B cell (primary cell): ENCODE results near the gene SLC7A5. TPM values are rescaled to one million over a fixed set of nuclear protein-coding genes. Genes with fewer than 3 reads are reported as not detected.
"Not testable (repeated sequence)": the region's sequence is repeated elsewhere in the genome, so short reads cannot be mapped to it uniquely, and the experiment has no call there.

ENCODE experiments used
- ATAC-seq: fragments of 200-7000 bp; cut with Tn5 transposase; one replicate; pipeline ENCODE4 v1.10.0; 2021; ENCODE audit warnings: low read depth, mild to moderate bottlenecking, moderate number of reproducible peaks, moderate library complexity
- CTCF ChIA-PET: fragments of 350-600 bp; sonication (Branson Sonifier 250); formaldehyde crosslinking; loops from one replicate; lab custom pipeline; 2021; ENCODE audit warnings: antibody characterized with exemption, inconsistent platforms; lab: Charles Lee
- POLR2A ChIA-PET: fragments of 350-600 bp; sonication (Branson Sonifier 250); formaldehyde crosslinking; loops from one replicate; lab custom pipeline; 2021; ENCODE audit warnings: antibody characterized with exemption; lab: Charles Lee
- DNase-seq: peaks from one replicate; pipeline ENCODE4 v3.0.0; 2013
- H2AFZ ChIP-seq: 2 replicates; pipeline ENCODE4 v1.6.1; 2012; ENCODE audit warnings: mild to moderate bottlenecking, low read depth, low read length; ENCODE audit not compliant: insufficient read depth, poor library complexity, severe bottlenecking
- H3K27ac ChIP-seq, 2 donors: 1 replicate in 1 of 2; 2 replicates in 1 of 2; pipeline ENCODE4 v1.5.1; 2012 to 2013; ENCODE audit warnings: low read length in 2 of 2, mild to moderate bottlenecking in 2 of 2, moderate library complexity in 1 of 2
- H3K27me3 ChIP-seq, 4 experiments: fragments of 200-600 bp in 1 of 4; sonication (generic) in 1 of 4; replicated peaks in 1 of 4; 1 replicate in 2 of 4; 2 replicates in 2 of 4; pipeline versions ENCODE4 v1.6.1 to v1.7.0; 2013 to 2016; ENCODE audit warnings: low read length in 3 of 4, mild to moderate bottlenecking in 2 of 4, mixed read lengths in 1 of 4, moderate library complexity in 1 of 4; ENCODE audit not compliant: insufficient read depth in 4 of 4, control insufficient read depth in 3 of 4; ENCODE audit errors: control extremely low read depth in 1 of 4
- H3K36me3 ChIP-seq, 2 experiments: replicated peaks in 1 of 2; 1 replicate in 1 of 2; 2 replicates in 1 of 2; pipeline versions ENCODE4 v1.6.1 to v1.7.1; 2013; ENCODE audit warnings: low read length in 1 of 2; ENCODE audit not compliant: insufficient read depth in 2 of 2, control insufficient read depth in 1 of 2; ENCODE audit errors: control extremely low read depth in 1 of 2, extremely low read depth in 1 of 2
- H3K4me1 ChIP-seq, 2 donors: fragments of 200-600 bp in 1 of 2; sonication (generic) in 1 of 2; 1 replicate in 1 of 2; 2 replicates in 1 of 2; pipeline versions ENCODE4 v1.5.1 to v1.6.1; 2013 to 2017; ENCODE audit warnings: low read length in 2 of 2; ENCODE audit not compliant: control insufficient read depth in 2 of 2, insufficient read depth in 2 of 2
- H3K4me2 ChIP-seq: replicated peaks from 2 replicates; pipeline ENCODE3; 2012; ENCODE audit warnings: mild to moderate bottlenecking, low read depth, low read length; ENCODE audit not compliant: poor library complexity, severe bottlenecking
- H3K4me3 ChIP-seq, 5 experiments: fragments of 200-600 bp in 1 of 5; sonication (generic) in 1 of 5; 1 replicate in 3 of 5; 2 replicates in 2 of 5; pipeline versions ENCODE4 v1.5.1 to v1.7.0; 2011 to 2016; ENCODE audit warnings: low read length in 4 of 5, mild to moderate bottlenecking in 4 of 5, low read depth in 2 of 5, control low read depth in 1 of 5, moderate library complexity in 1 of 5; ENCODE audit not compliant: insufficient read depth in 1 of 5; ENCODE audit errors: control extremely low read depth in 1 of 5, extremely low read depth in 1 of 5
- H3K79me2 ChIP-seq: fragments of 200-600 bp; sonication (generic); one replicate; pipeline ENCODE4 v1.6.0; 2016; ENCODE audit warnings: low read length; ENCODE audit not compliant: control insufficient read depth, insufficient read depth
- H3K9ac ChIP-seq: fragments of 200-600 bp; sonication (generic); 2 replicates; pipeline ENCODE4 v1.6.1; 2017; ENCODE audit warnings: mild to moderate bottlenecking, low read length, moderate library complexity
- H3K9me3 ChIP-seq, 3 donors: one replicate each; pipeline versions ENCODE4 v1.6.1 to v1.7.1; 2013; ENCODE audit warnings: low read length in 2 of 3; ENCODE audit not compliant: control insufficient read depth in 2 of 3, insufficient read depth in 1 of 3; ENCODE audit errors: control extremely low read depth in 1 of 3
- H4K20me1 ChIP-seq: 2 replicates; pipeline ENCODE4 v1.6.0; 2012; ENCODE audit warnings: mild to moderate bottlenecking, low read length; ENCODE audit not compliant: insufficient read depth, control insufficient read depth, poor library complexity, severe bottlenecking
- H3K27ac Mint-ChIP-seq: one replicate; pipeline ENCODE4 v1.8.0; 2021; ENCODE audit warnings: mixed read lengths
- H3K27me3 Mint-ChIP-seq: one replicate; pipeline ENCODE4 v1.8.0; 2021; ENCODE audit warnings: mixed read lengths
- H3K4me1 Mint-ChIP-seq: one replicate; pipeline ENCODE4 v1.8.0; 2021; ENCODE audit warnings: mixed read lengths
- H3K4me3 Mint-ChIP-seq: one replicate; pipeline ENCODE4 v1.8.0; 2021; ENCODE audit warnings: mixed read lengths
- H3K9me3 Mint-ChIP-seq: one replicate; pipeline ENCODE4 v1.8.0; 2022; ENCODE audit warnings: mixed read lengths; ENCODE audit not compliant: insufficient read depth
- CTCF ChIP-seq: fragments of 200-600 bp; IDR thresholded peaks from one replicate; pipeline ENCODE4 v1.8.0; 2022; ENCODE audit warnings: antibody characterized with exemption, mild to moderate bottlenecking
- EZH2 ChIP-seq: IDR thresholded peaks from 2 replicates; pipeline ENCODE4 v1.6.1; 2012; ENCODE audit warnings: borderline replicate concordance, low read depth, mild to moderate bottlenecking, moderate library complexity, low read length; ENCODE audit not compliant: insufficient read depth, poor library complexity, severe bottlenecking
- WGBS: methylation state at CpG from one replicate; pipeline ENCODE4 v1.1.5; 2013; ENCODE audit warnings: missing lambda C conversion rate; ENCODE audit not compliant: insufficient coverage; 5-methylcytosine and 5-hydroxymethylcytosine counted together
- intact Hi-C: fragments of 100-400 bp; cut with micrococcal nuclease; formaldehyde crosslinking; loops from one replicate; pipeline ENCODE4 v1.10.0; 2022
- polyA plus RNA-seq: library from polyadenylated mRNA; depleted of rRNA; stranded (reverse); fragments of >200 nt; gene quantifications from 2 replicates; pipeline ENCODE4 v1.2.3, GENCODE V29; 2012
- total RNA-seq, 2 donors: library from RNA; stranded (reverse); fragments of 120-200 nt in 1 of 2; gene quantifications; 1 replicate in 1 of 2; 2 replicates in 1 of 2; pipeline versions ENCODE4 v1.2.3 to v1.2.4, GENCODE V29; 2013 to 2022

The SLC7A5 gene
- total and polyA plus RNA-seq, 2 donors (not counting 1 experiment from before 2014, with no cell fraction given): 2.5 to 20.9 TPM

- H3K79me2 ChIP-seq: no peaks in the 10 kb centered on the region
- no peak overlapping the region for H3K4me2 ChIP-seq
- no peak for DNase-seq
- H3K27me3 ChIP-seq: no peaks in the 10 kb centered on the region
- H3K4me3 ChIP-seq: no peak overlapping the region
- intact Hi-C loops: no loop called here
- peaks cover 3% of the 10 kb centered on the region for H3K27me3 Mint-ChIP-seq
- H3K9me3 Mint-ChIP-seq: no peaks in the 10 kb centered on the region
- no peak overlapping the region for H3K27ac Mint-ChIP-seq
- H3K4me3 Mint-ChIP-seq: no peak overlapping the region
- H3K9ac ChIP-seq: no peak overlapping the region
- ChIA-PET CTCF (interaction anchor here (0.6 to 2.5 kb wide), 4 partner anchors 10 to 48 kb away, joined by 3 to 11 read pairs (median 4); no protein-coding TSS in a partner anchor), POLR2A (no interaction called here)
- no peaks in the 10 kb centered on the region for H3K36me3 ChIP-seq
- 91% methylated on average over 19 of the region's 28 CpGs for WGBS
- TF ChIP-seq CTCF: no peak
- TF ChIP-seq EZH2: no peak
- no peaks in the 10 kb centered on the region for H3K9me3 ChIP-seq
- H3K27ac ChIP-seq: no peak overlapping the region
- ATAC-seq: no peak
- no peaks in the 10 kb centered on the region for H4K20me1 ChIP-seq
- H2AFZ ChIP-seq: no peak overlapping the region
- peaks cover 7% of the 10 kb centered on the region for H3K4me1 Mint-ChIP-seq
- H3K4me1 ChIP-seq: peaks cover 0 to 6% of the 10 kb centered on the region in 2 donors
Observed at GRCh38 chr16:87826798-87827587, 42.3 kb downstream of the SLC7A5 start.

GRCh38 chr16:87826407-87826797 is 42.9 kb downstream of the SLC7A5 start:
- H4K20me1 ChIP-seq, H3K9me3 ChIP-seq, H3K9me3 Mint-ChIP-seq, H3K79me2 ChIP-seq, intact Hi-C loops, H3K4me3 Mint-ChIP-seq, ATAC-seq, H2AFZ ChIP-seq, H3K27ac ChIP-seq, H3K36me3 ChIP-seq, POLR2A ChIA-PET, H3K4me1 ChIP-seq, H3K4me2 ChIP-seq, H3K27me3 Mint-ChIP-seq, H3K4me3 ChIP-seq, H3K27me3 ChIP-seq, H3K9ac ChIP-seq, CTCF ChIA-PET, H3K27ac Mint-ChIP-seq, DNase-seq, H3K4me1 Mint-ChIP-seq: not testable (repeated sequence)
- 60% methylated on average over 4 of the region's 4 CpGs for WGBS

GRCh38 chr16:87825842-87826120 is 43.5 kb downstream of the SLC7A5 start:
- POLR2A ChIA-PET: not testable (repeated sequence)

More at GRCh38 chr16:87825842-87826120, 43.5 kb downstream of the SLC7A5 start:
- H4K20me1 ChIP-seq, H3K4me2 ChIP-seq, H3K4me3 ChIP-seq, H3K4me3 Mint-ChIP-seq, H3K79me2 ChIP-seq, H3K36me3 ChIP-seq, ATAC-seq, DNase-seq, H3K27me3 ChIP-seq, H3K9me3 ChIP-seq, CTCF ChIA-PET, H3K4me1 Mint-ChIP-seq, H2AFZ ChIP-seq, H3K27me3 Mint-ChIP-seq, H3K27ac ChIP-seq, H3K9ac ChIP-seq, intact Hi-C loops, H3K9me3 Mint-ChIP-seq, H3K27ac Mint-ChIP-seq: not testable (repeated sequence)
- WGBS: 100% methylated on average over 1 of the region's 5 CpGs
- peaks cover 2 to 11% of the 10 kb centered on the region in 2 donors for H3K4me1 ChIP-seq
